HG02798 (cell line): ENCODE data around the gene CUEDC1.

Experiments used
- ATAC-seq: cut with Tn5 transposase; IDR thresholded peaks from one replicate; pipeline ENCODE4 v1.9.1; 2021; ENCODE audit warnings: mild to moderate bottlenecking; ENCODE audit not compliant: unreplicated experiment, poor library complexity

Gene CUEDC1, protein sequence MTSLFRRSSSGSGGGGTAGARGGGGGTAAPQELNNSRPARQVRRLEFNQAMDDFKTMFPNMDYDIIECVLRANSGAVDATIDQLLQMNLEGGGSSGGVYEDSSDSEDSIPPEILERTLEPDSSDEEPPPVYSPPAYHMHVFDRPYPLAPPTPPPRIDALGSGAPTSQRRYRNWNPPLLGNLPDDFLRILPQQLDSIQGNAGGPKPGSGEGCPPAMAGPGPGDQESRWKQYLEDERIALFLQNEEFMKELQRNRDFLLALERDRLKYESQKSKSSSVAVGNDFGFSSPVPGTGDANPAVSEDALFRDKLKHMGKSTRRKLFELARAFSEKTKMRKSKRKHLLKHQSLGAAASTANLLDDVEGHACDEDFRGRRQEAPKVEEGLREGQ

DNA sequence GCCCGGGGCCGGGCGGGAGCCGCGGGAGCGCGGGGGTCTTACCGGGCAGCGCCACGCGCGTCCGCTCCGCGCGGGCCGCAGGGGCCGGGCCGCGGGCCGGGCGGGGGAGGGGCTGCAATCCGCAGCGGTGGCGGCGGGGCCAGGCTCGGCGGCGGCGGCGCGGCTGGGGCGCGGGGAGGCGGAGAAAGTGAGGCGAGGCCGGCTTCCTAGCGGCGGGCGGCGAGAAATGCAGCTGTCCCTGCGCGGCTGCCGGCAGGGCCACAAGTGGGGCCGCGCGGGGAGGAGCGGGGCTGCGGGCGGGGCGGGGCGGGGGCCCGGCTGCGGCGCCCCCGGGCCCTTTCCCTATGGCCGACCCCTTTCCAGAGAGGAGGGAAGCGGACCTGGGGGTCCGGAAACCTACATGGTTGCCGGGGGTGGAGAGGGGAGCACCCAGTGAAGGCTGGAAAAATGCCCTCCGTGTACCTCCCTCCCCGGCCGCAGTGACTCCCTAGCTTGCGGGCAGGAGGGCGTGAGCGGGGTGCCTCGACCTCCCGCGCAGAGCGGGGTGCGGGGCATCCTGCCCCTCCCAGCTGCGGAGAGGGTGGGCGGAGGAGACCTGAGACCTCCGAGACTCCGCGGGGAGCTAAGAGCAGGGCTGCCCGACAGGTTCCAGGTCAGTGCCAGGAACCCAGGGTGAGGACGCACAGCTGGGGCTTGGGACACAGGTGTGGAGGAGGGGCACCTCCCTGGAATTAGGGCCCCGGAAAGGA is at the start of gene CUEDC1:
Gene CUEDC1 (minus strand): TSS at position 230 of the 749 bp plus-strand sequence. CDS start 69,848 bp downstream, outside the sequence.
- peak; percentile 58 for ATAC-seq

DNA sequence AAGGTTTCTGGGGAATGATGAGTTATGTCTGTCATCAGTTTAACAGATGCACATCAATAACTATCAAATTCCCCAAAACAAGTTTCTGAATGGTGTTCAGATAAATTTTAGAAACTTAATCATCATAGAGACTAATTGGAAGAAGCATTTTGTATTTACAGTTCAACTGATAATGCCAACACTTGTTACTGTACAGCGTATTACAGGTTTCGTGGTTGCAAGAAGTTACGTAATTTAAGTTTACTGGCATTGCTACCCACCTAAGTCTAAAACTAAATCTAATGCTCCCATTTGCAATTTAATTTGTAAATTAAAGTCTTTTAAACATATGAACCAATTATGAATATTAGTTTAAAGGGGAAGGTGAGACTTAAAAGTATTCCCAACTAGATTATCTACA is 48.8 kb upstream of the CUEDC1 start:
- no peak for ATAC-seq

DNA sequence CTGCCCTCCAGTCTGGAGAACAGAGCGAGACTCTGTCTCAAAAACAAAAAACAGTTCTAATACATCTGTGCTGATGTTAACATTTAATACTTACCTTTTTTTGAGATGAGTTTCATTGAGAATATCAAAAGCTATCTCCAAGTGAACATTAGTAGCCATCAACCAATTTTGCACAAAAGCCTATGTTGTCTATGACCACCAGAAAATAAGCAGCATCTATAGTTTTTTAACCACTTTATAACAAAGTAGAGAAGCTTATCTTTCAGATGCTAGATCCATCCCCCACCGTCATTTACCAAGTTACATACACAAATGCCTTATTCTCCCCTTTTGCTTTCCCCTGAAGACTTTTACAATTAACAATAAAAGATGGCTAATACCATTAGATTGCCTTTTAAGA is 47.8 kb upstream of the CUEDC1 start:
- ATAC-seq, result no peak

DNA sequence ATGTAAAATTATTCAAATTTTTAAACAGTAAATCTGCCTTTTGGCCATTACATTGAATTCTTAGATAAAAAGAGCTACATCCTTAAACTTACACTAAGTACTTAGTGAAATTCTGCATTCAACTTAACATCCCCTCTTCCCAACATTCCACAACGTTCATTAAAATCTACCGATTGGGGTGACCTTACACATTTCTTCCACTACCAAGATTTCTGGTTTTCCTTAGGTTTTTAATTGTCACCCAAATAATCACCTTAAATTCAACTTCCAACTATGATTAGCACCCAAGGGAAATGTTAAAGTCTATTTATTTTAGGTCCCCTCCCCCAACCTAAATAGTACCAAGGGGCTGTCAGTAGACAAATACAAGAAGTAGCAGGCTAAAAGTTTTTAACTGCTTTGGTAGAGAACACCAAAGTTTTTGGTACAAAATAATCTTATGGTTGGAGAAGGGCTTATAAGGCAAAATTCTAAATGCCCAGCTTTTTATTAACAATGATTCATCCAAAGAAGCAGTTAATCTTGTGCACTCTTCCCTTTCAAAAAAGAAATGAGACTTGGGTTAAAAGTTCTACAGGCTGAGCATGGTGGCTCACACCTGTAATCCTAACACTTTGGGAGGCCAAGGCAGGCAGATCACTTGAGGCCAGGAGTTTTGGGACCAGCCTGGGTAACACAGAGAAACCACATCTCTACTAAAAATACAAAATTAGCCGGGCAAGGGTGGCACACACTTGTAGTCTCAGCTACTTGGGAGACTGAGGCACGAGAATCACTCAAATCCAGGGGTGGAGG is 47.1 kb upstream of the CUEDC1 start:
- no peak for ATAC-seq

DNA sequence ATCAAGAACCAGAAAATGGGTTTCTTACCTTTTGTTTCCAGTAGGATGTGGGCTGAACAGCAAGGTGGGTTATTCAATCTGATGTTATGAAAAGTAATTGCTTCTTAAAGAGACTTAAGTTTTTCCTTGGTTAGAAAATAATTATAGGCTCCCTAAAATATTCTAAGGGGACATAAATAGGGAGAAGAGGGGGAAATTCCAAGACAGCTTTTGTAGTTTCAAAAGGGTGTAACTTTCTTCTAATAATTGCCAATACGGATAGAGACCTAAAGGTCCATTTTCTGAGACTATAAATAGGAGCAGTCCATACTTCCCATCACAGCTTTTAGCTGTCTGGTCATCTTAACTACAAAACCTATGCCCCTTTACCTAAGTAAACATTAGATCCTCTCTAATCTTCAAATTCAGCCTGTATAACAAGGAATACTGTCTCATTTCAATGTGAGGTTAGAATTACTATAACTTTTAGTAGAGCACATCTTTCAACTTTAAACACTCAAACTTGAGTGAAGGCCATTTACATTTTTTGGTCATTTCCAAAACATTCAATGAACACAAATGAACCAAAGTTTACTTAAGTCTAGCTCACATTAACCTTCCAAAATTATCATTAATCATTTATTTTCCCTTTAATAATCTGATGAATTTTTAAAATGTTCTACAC is 46.4 kb upstream of the CUEDC1 start:
- ATAC-seq, result no peak

DNA sequence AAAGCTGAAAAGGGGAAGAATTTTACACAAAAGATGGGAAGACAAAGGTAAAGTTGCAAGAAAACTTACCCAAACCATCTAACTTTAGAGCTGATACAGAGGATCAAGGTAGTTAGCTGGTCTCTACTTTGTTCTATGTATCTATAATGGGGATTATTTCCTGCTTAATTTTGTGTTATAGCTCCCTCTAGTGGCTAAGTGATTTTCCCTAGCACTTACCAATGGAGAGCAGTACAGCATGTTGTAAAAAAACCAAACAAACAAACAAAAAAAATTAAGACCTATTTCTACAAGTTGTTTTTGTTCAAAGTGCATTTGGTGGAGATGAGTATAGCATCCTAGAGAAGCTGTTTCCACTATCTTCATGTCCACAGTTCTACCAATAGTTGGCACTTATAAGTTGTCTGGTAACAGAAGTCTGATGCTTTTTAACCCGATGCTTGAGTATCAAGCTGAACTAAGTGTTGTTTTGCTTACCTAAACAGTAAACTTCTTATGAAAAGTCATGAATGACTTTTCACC is 44.3 kb upstream of the CUEDC1 start:
- peak; percentile 55 for ATAC-seq

DNA sequence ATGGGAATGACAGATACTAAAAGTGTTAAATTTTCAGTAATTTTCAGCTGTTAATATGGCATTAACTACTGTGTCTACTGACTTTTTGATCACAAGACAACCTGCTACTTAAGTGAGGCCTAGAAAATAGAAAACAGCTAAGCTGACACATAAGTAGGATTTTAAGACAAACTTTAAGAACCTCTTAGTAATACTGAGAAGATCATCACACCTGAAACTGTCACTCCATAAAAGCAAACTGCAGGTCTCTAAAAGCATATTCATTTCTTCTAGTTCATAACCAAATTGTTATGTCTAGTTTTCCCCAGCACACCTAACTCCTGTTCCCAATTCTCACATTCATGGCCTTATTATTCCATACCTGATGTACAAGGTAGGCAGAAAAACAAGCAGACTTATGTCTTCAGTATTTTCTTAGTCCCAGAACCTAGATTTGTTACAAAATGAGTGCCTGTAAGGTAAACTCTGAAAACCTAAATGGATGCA is 43.8 kb upstream of the CUEDC1 start:
- no peak for ATAC-seq

DNA sequence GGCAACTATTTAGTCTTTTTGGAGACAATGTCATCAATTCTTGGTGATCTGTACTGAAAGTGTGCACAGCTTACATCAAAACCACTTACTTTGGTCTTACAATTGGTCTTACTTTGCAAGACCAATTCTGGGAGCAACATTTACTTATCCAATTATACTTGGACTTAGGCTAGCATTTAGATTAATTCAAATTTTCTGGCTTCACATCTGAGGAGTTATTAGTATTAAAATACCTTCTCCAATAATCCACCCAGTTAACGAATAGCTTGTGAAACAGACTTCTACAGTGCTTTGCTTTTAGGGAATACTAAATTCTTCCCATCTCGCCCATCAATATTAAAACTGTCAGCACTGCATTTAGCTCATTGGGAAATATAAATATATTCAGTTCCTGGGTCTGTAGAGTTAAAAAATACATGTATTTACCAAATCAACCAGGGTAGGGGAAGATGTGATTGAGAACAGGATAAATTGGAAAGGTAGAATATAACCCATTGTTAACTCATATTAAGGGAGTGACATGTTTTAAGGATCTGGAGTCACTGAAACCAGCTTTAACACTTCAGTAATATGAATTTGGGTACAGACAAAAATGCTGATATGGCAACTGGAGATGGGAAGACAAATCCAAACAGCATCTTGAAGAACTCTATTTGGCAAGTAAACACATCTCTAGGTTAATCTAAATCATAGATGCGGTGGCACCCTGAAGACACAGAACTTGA is 42.0 kb upstream of the CUEDC1 start:
- no peak for ATAC-seq

DNA sequence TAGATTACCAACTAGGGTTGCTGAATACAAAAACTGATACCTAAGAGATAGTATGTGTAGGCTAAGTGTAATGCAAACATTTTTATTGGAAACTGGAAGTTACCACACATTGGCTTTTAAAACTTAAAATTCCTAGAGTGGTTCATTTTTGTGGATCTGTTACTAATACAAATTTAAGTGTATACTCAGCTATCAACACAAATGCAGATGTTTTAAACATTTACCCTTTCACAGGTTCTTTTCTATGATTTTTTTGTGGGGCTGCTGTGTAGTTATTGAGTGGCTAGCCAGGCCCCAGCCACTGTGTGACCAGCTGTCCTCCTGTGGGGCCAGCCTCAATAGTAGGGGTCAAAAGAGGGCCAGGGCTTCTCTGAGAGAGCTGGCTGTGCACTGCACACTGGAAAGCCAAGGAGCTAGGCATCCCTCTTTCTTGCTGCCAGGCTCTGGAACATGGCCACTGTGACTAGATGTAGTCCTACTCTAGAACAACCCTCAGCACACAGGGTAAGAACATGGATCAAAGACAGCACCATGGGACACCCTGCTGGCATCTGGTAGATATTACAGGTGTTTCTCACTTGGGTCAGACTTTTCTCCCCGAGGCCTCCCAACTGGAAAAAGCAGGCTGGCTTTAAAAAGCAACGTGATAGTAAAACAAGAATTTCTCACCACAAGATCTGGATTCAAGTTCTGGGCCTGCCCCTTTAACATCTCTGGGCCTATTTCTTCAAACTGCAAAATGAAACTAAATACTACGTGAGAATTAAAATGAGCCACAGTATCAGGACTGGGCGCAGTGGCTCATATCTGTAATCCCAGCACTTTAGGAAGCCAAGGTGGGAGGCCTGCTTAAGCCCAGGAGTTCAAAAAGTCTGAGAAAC is 40.1 kb upstream of the CUEDC1 start:
- peak; percentile 62 for ATAC-seq

DNA sequence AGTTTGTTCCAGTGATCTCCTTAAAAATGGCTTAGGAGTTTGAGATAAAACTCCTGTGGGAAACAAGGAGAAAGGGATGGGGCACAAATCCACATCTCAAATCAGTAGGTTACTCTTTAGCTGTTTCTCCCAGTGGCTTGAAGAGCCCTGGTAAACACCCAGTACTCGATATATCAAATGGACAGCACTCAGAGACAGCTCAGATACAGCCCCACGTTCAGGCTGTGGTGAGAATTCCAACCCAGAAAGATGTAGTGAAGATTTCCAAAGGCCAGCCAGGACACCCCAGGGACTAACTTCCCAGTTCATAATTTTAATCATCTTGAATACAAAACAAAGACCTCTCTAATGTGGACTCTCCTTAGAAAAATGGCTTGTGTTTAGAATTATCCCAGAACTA is 39.2 kb upstream of the CUEDC1 start:
- ATAC-seq, result no peak

DNA sequence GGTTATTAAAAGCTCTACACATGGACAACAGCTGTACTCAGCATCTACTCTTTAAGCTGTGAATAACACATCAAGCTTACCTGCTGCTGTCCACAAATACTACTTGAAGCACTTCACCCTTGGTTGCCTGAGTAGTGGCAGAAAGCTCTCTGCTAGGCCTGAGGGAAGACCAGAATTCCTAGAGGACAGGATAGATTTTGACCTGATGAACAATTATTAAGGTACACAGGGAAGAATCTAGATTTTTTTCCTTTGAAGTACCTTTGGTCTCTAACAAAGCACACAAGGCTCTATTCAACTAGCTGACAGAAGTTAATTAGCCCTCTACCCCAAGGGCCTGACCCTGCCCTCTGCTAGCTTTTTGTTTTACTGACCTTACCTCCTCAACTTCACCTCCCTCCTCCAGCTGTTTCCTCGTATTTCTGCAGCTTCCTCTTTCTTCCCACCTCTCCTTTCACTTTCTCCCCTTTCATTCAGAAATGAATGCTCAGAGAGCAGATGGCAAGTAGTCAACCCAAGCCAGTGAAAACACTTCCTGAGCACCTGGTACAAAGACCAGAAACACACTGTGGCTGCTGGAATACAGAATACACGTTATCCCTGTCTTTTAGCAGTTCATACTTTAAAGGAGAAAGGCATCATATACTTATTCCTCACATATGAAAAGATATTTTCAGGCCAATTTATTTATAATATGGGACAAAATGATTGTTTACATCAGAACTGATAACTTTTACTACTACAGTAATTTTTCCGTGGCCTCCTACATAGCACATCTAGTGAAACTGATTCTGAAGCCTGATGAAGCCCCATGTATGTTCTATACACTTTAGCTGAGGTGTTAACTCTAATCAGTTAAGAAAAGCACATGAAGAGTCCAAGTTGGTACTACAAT is 38.5 kb upstream of the CUEDC1 start:
- ATAC-seq, result no peak

DNA sequence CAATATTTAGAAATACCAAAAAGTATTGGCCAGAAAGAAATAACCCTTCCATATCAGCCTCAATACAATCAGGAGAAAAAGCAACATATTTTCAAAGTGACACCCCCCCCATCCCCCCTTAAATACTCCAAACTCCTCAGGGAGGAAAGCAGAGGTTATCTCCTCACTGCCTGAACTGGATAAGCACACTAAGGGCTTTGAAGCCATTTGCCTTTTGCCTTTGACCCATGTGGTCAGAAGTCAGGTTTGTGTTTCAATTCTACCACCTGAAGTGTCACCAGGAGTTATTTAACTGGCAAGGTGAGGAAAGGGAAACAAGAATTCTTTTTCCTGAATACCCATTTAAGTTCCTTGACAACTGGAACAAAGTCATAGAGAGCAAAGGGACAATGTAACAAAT is 36.3 kb upstream of the CUEDC1 start:
- no peak for ATAC-seq

DNA sequence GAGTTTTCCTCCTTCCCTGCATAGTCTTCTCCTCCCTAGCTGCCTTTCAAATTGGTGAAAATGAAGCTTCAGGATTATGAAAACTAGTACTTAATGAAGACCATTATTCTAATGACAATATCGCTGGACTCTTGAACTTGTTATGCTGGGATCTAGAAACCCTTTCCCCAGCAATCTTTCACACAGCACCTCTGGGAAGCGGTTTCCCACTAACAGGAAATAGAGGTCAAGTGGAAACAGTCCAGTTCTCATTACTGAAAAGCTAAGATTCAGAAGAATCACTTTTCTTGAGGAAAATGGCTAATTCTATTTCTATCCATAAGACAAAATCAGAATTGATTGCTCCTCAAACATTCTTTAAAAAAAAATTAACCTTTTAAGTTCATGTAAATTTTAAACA is 34.8 kb upstream of the CUEDC1 start:
- ATAC-seq, result no peak

DNA sequence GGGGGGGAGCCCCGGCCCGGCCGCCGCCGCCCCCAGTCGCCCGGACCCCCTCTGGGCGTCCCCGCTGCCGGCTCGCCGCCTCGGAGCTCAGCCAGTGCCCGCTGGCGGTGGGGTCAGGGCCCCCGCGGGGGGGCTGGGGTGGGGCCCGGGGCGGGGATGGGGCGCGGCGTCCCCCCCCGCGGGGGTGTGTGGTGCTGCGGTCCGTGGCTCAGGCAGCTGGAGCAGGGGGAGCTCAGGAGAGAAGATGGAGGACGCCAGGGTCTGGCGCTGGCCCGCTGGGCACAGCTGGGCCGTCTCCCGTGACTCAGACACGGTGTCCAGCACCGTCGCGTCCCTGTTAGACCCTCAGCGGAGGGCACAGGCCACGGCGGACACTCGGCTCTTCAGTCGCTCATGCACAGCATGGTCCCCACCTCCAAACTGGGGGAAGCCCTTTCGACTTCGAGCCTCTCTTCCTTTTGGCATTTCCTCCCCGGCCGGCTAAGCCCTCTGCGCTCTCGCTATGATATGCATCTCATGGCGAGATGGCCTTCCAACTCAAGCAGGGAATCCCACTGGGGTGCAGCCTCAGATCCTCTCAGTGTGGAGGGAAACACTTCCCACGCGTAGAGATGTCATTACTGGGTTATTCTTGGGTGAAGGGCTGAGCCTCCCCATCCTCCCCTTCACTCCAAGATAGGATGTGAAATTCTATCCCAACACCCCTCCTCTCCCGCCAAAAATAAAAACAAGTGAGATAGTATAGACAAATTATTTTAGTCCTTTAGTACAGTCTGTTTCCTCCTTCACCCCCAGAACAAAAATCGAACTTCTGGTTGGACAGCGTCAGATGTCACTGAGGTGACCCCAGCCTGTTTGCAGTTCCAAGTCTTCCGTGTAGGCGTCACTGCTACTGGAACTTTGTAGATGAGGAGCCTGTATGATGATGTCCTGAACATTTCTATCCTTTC is 33.4 kb upstream of the CUEDC1 start:
- peak; percentile 75 for ATAC-seq

DNA sequence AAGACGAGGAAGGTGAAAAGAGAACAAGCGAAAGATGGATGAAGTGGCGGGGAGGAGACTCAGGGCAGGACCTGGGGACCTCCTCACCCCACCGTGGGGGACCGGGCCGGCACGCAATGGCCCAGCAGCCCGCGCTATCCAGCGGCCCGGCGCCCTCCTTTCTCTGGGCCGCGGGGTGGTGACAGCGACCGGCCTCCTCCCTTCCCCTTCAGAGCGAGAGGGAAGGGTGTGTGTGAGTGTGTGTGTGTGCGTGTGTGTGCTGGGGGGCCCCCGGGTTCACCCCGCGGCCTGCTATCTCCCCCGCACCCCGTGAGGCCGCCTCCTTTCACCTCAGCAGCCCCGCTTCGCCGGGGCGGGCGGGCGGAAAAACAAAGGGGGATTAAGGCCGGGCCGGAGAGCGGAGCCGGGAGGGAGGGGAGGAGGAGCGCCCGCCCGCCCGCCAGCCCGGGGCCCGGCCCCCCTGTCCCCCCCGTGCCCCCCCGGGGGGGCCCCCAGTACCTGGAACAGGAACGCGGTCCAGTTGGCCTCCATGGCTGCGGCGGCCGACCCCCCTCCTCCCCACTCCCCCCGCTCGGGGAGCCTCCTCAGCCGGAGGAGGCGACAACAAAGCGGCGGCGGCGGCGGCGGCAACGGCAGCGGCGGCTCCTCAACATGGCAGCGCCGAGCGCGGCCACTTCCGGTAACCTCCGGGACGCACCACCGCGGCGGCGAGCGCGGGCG is 32.5 kb upstream of the CUEDC1 start, which contains the start of gene VEZF1:
Gene VEZF1 (minus strand): TSS at position 674 of the 720 bp plus-strand sequence. CDS start 143 bp downstream, at position 531.
- peak; percentile 71 for ATAC-seq
